HFFc6 (cell line): ENCODE data around the gene RBMS3. TPM values are rescaled to one million over a fixed set of nuclear protein-coding genes. Genes with fewer than 3 reads are reported as not detected.
A peak's percentile ranks its signal among the peaks of the same experiment; 100 is the strongest.

Source experiments
- DNase-seq: peaks from one replicate; pipeline ENCODE4 v3.0.0-alpha.2; 2018
- H3K27ac Mint-ChIP-seq: 2 replicates; pipeline ENCODE4 v1.8.0; 2020; ENCODE audit warnings: mild to moderate bottlenecking, mixed read lengths
- H3K27me3 Mint-ChIP-seq: 2 replicates; pipeline ENCODE4 v1.8.0; 2021; ENCODE audit warnings: mild to moderate bottlenecking, moderate library complexity, mixed read lengths; ENCODE audit not compliant: insufficient read depth
- H3K36me3 Mint-ChIP-seq: 2 replicates; pipeline ENCODE4 v1.8.0; 2021; ENCODE audit warnings: low read depth, mixed read lengths
- H3K4me1 Mint-ChIP-seq: 2 replicates; pipeline ENCODE4 v1.8.0; 2020; ENCODE audit warnings: low read depth, mixed read lengths
- H3K4me3 Mint-ChIP-seq: 2 replicates; pipeline ENCODE4 v1.8.0; 2020; ENCODE audit warnings: mild to moderate bottlenecking, moderate library complexity, mixed read lengths
- H3K9me3 Mint-ChIP-seq: 2 replicates; pipeline ENCODE4 v1.8.0; 2020; ENCODE audit warnings: mild to moderate bottlenecking, mixed read lengths
- total RNA-seq, 6 experiments: library from RNA; stranded (reverse); fragmentation: NEBNext Ultra II Directional; extraction: Animal tissue kit (Norgen Biotek cat#: 25700); gene quantifications; 2 replicates in 1 of 6; 3 replicates in 5 of 6; pipeline ENCODE4 v1.2.3, GENCODE V29; 2021
- TF ChIP-seq, protein P1 (sequence below): fragments of 200-600 bp; sonication (generic); IDR thresholded peaks from 2 replicates; pipeline ENCODE4 v1.5.0; 2021; ENCODE audit warnings: antibody characterized with exemption, mild to moderate bottlenecking

Gene RBMS3
- total RNA-seq, 6 experiments from 2014 or later, result 22.8 to 46.9 (median 39.4) TPM

DNA sequence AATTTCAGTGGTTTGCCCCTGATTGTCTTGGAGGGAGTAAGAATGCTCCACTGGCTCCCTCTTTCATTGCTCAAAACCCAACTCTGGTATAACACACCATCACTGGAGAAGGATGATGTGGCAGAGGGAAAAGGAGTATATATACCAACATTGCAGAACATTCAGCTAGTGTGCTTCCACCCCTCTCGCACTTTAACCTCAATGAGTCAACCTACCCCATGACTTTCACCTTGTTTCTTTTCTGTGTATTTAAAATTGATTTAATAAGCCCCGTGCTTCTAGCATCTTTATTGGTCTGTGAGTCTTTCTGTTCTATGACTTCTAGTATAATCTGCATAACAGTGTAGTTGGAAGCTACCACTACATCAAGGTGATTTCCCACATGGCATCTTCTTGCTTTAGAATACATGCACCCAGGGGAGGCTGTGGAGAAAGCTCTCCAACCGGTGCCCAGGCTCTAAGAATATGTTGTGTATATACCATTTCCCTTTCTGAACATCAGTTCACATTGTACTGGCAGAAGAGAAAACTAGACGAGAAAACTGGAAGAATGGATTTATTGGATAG lies 730.4 kb downstream of the RBMS3 start:
- H3K36me3 Mint-ChIP-seq, result no peaks in the 10 kb centered on the region
- no peaks in the 10 kb centered on the region for H3K27me3 Mint-ChIP-seq
- peaks cover 16% of the 10 kb centered on the region for H3K4me1 Mint-ChIP-seq
- no peaks in the 10 kb centered on the region for H3K9me3 Mint-ChIP-seq
- no peak overlapping the region for H3K27ac Mint-ChIP-seq
- H3K4me3 Mint-ChIP-seq, result no peak overlapping the region
- TF ChIP-seq, protein P1, sequence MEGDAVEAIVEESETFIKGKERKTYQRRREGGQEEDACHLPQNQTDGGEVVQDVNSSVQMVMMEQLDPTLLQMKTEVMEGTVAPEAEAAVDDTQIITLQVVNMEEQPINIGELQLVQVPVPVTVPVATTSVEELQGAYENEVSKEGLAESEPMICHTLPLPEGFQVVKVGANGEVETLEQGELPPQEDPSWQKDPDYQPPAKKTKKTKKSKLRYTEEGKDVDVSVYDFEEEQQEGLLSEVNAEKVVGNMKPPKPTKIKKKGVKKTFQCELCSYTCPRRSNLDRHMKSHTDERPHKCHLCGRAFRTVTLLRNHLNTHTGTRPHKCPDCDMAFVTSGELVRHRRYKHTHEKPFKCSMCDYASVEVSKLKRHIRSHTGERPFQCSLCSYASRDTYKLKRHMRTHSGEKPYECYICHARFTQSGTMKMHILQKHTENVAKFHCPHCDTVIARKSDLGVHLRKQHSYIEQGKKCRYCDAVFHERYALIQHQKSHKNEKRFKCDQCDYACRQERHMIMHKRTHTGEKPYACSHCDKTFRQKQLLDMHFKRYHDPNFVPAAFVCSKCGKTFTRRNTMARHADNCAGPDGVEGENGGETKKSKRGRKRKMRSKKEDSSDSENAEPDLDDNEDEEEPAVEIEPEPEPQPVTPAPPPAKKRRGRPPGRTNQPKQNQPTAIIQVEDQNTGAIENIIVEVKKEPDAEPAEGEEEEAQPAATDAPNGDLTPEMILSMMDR, result no peak
- no peak for DNase-seq

DNA sequence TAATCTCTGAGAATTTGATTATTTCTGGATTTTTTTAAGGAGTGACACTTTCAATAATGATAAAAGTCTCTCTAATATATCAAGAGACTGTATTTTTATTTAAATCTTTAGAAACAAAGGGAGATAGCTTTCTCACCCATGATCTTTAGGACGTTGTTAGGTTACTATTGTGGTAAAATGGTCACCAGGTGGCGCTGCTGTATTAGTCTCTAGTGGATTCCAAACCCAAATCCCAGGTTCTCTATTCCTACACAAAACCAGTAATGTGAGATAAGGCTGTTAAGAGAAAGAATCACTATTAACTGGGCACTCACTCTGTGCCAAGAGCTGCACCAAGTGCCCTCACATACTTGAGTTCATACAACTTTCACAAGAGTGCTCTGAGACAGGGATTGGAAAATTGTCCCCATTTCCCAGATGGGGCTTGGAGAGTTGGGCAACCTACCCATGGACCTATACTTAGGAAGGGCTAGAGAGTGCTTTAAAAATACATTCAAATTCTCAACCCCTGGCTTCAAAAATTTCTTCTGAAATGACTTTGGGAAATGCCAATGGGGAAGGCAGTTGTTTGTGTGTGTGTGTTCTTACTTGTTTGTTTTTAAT lies 732.2 kb downstream of the RBMS3 start:
- TF ChIP-seq, protein P1, result peak; percentile 94
- Mint-ChIP-seq H3K27ac (no peak overlapping the region), H3K36me3 (no peaks in the 10 kb centered on the region), H3K4me3 (no peak overlapping the region), H3K4me1 (peaks cover under 1% of the 10 kb centered on the region; the same call in 1 of the 2 replicates), H3K9me3 (no peaks in the 10 kb centered on the region), H3K27me3 (no peaks in the 10 kb centered on the region)
- peak; percentile 63 for DNase-seq

DNA sequence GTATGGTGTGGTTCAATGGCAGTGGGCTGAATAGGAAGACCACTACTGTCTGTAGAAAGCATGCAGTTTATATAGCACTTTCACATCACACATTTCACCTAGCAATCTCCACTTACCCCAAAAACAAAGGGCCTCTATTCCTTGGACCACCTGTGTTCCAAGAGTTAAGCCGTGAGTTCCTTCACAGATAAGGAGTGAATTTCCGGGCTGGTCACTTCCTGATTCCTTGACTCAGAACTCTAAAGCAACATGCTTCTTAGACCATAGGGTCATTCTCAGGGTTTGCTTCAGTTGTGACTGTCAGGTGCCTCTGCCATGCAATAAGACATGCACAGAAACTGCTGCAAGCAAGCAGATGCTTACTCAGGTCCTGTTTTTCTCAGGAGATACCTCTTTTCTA lies 737.0 kb downstream of the RBMS3 start:
- DNase-seq, result no peak
- Mint-ChIP-seq H3K4me3 (no peak overlapping the region), H3K36me3 (no peaks in the 10 kb centered on the region), H3K4me1 (no peaks in the 10 kb centered on the region), H3K27ac (no peak overlapping the region), H3K27me3 (no peaks in the 10 kb centered on the region), H3K9me3 (no peaks in the 10 kb centered on the region)
- TF ChIP-seq, protein P1, result no peak

DNA sequence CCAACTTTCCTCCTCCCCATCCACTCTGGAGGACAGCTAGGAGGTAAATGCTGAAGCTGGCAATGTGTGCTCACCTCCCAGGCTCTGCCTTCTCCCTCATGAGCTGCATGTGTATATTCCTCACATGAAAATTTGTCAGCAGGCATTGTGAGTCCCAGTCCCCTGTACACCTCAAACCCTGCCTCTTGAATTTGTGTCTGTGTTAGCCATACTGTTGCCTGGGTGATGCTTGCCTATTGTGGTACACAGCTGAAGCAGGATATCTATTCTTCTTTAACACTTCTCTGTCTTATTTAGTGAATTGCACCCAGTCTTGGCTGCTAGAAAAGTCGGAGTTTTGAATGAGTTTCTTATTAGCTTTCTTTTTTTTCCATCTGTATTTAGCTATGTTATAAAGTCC lies 739.5 kb downstream of the RBMS3 start:
- H3K27ac Mint-ChIP-seq, result no peak overlapping the region
- TF ChIP-seq, protein P1, result no peak
- no peaks in the 10 kb centered on the region for H3K27me3 Mint-ChIP-seq
- H3K36me3 Mint-ChIP-seq, result no peaks in the 10 kb centered on the region
- H3K9me3 Mint-ChIP-seq, result no peaks in the 10 kb centered on the region
- H3K4me1 Mint-ChIP-seq, result no peaks in the 10 kb centered on the region
- no peak for DNase-seq
- no peak overlapping the region for H3K4me3 Mint-ChIP-seq

DNA sequence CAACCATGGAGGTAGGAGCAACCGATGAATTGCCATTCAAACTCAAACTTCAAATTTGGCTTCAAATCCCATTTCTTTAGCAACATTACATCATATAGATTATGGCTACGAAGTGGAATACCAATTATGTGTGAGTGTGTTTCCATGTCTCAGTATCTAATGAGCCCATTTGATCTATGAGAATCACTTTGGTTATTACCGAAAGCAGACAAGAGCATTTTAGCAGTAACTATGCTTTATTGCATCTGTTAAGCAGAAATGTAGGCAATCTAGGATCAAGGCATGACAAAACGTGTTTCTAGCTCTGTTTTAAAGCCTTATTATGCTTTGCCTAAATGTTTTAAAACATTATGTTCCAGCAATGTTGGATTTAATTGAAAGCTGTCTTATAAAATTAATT lies 743.6 kb downstream of the RBMS3 start:
- TF ChIP-seq, protein P1, result no peak
- Mint-ChIP-seq H3K27ac (no peak overlapping the region), H3K4me1 (no peaks in the 10 kb centered on the region), H3K36me3 (no peaks in the 10 kb centered on the region; the same call in 1 of the 2 replicates), H3K27me3 (no peaks in the 10 kb centered on the region; the same call in 1 of the 2 replicates), H3K9me3 (no peaks in the 10 kb centered on the region), H3K4me3 (no peak overlapping the region)
- DNase-seq, result no peak
